ENCODE results near the gene RSRC1. TPM values are rescaled to one million over a fixed set of nuclear protein-coding genes. Genes with fewer than 3 reads are reported as not detected.

RSRC1 gene
- total and polyA plus RNA-seq, 2 of the 13 experiments (the other 11 are each of a cell fraction or from before 2014, with no cell fraction given) = 4.9 to 63.0 TPM

GRCh38 chr3:158418035-158418434, 308.1 kb downstream of the RSRC1 start (continued):
- TF ChIP-seq, protein P1, sequence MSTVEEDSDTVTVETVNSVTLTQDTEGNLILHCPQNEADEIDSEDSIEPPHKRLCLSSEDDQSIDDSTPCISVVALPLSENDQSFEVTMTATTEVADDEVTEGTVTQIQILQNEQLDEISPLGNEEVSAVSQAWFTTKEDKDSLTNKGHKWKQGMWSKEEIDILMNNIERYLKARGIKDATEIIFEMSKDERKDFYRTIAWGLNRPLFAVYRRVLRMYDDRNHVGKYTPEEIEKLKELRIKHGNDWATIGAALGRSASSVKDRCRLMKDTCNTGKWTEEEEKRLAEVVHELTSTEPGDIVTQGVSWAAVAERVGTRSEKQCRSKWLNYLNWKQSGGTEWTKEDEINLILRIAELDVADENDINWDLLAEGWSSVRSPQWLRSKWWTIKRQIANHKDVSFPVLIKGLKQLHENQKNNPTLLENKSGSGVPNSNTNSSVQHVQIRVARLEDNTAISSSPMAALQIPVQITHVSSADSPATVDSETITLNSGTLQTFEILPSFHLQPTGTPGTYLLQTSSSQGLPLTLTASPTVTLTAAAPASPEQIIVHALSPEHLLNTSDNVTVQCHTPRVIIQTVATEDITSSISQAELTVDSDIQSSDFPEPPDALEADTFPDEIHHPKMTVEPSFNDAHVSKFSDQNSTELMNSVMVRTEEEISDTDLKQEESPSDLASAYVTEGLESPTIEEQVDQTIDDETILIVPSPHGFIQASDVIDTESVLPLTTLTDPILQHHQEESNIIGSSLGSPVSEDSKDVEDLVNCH (CRISPR knock-in tag; IDR thresholded peaks at IDR 0.05) = no peak

DNA sequence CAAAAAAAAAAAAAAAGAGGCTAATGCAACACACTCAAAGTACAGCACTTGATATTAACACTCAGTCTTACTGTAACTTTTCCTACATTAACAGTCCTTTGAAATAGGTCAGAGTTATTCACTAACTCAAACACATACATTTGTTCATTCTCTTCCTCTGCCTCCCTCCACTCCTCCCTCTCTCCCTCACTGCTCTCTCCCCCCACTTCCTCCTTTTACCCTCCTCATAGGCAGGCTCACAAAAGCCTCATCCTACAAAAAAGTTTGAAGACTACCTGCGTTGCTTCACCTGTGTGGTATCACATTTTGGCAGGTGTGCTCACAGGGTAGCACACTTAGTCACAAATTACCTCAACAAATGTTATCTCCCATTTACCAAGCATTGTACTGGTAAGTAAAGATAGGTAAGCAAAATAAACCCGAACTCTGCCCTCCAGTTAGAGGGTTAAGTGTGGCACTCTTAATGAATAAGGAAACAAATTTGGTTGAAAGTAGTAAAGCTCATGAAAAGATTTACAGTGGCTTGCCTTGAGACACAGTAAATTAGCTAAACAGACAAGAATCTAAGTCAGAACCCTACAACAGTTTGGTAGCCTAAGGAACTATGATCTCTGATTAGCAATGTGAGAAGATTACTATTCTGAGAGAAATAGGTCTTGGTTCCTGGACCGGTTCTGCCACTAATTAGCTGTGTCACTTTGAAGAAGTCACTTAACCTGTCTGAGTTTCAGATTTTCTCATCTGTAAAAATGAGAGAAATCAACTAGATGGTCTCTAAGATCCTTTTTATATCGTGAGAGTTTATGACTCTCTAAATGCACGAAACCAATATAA, 310.1 kb downstream of the RSRC1 start:
- Histone ChIP-seq H3K4me2 (ENCODE audit: low read depth, low read length) (no peak overlapping the region), H3K36me3 (replicated peaks in 1 of 2; ENCODE audit: control insufficient read depth in 1 of 2, insufficient read depth in 2 of 2, low read length in 2 of 2) (no peaks in the 10 kb centered on the region), H4K20me1 (ENCODE audit: insufficient read depth, low read length) (no peaks in the 10 kb centered on the region), H3K79me2 (ENCODE audit: insufficient read depth, low read length) (no peaks in the 10 kb centered on the region), H3K4me3 (replicated peaks in 1 of 3; ENCODE audit: insufficient read depth in 1 of 3, low read depth in 2 of 3, low read length in 3 of 3) (no peak overlapping the region), H3K9me3 (ENCODE audit: low read length) (no peaks in the 10 kb centered on the region), H3K27ac (ENCODE audit: extremely low read length, insufficient read depth, low read length) (no peak overlapping the region), H3K9ac (ENCODE audit: insufficient read depth, low read depth, low read length) (no peak overlapping the region), H2AFZ (ENCODE audit: low read length) (no peak overlapping the region), H3K27me3 (ENCODE audit: control insufficient read depth in 1 of 2, insufficient read depth in 2 of 2, low read length in 2 of 2) (no peaks in the 10 kb centered on the region), H3K4me1 (ENCODE audit: insufficient read depth, low read length) (no peaks in the 10 kb centered on the region)
- DNase-seq (ENCODE audit: low spot score) (no peak), FAIRE-seq (no peak), ATAC-seq (no peak)
- POLR2A ChIA-PET = no interaction called here
- intact Hi-C loops (cut with micrococcal nuclease; ENCODE audit: unreplicated experiment) (no loop called here), in situ Hi-C loops (cut with HindIII; ENCODE audit: extremely low pct_ligation_motif_present, low pct_unique_long_range_greater_than_20kb) (no loop called here)
- no peak for TF ChIP-seq SIN3B (IDR thresholded peaks at IDR 0.05; ENCODE audit: low read length)
- no peak for TF ChIP-seq MXI1 (IDR thresholded peaks at IDR 0.05; ENCODE audit: borderline replicate concordance, low read depth, low read length)
- no peak for TF ChIP-seq ESRRA (CRISPR knock-in tag; IDR thresholded peaks at IDR 0.05; ENCODE audit: low read depth)
- CTCF ChIA-PET (ENCODE audit: low intra/inter-chr PET ratio, low total read pairs) = no interaction called here
- BruUV-seq (replicated peaks) = no TSS peak
- 94% methylated on average over 5 of the region's 5 CpGs for WGBS (ENCODE audit: low lambda C conversion rate)

Measured in HepG2 (cell line).